IMR-90 (cell line): ENCODE results near the gene OR1F1. TPM values are rescaled to one million over a fixed set of nuclear protein-coding genes. Genes with fewer than 3 reads are reported as not detected.

ENCODE experiments used
- ATAC-seq: fragments of 200-7000 bp; cut with Tn5 transposase; 2 replicates; pipeline ENCODE4 v1.9.1; 2020; ENCODE audit warnings: low read depth, mild to moderate bottlenecking, moderate library complexity
- BruUV-seq: library from RNA; stranded (reverse); fragments of 400-500 nt; replicated peaks from 2 replicates; lab custom pipeline; 2021; lab: Mats Ljungman, UMichigan
- CTCF ChIA-PET: fragments of 300-600 bp; formaldehyde crosslinking; extraction: SDS; loops from one replicate; lab custom pipeline; 2021; ENCODE audit warnings: antibody characterized with exemption; lab: Yijun Ruan, JAX
- POLR2A ChIA-PET: fragments of 300-600 bp; sonication (Branson Sonifier 250); formaldehyde crosslinking; loops from one replicate; lab custom pipeline; 2022; ENCODE audit warnings: antibody characterized with exemption; ENCODE audit not compliant: unreplicated experiment; lab: Charles Lee
- DNase-seq: peaks from one replicate; pipeline ENCODE4 v3.0.0; 2013
- H2AFZ ChIP-seq: replicated peaks from 2 replicates; pipeline ENCODE3; 2013; ENCODE audit warnings: low read length, mild to moderate bottlenecking; ENCODE audit not compliant: poor library complexity
- H2AK5ac ChIP-seq: 2 replicates; pipeline ENCODE4 v1.6.1; 2013; ENCODE audit warnings: low read depth, low read length, inconsistent platforms
- H2AK9ac ChIP-seq: replicated peaks from 2 replicates; pipeline ENCODE3; 2013; ENCODE audit warnings: mild to moderate bottlenecking, low read depth, low read length, moderate library complexity; ENCODE audit not compliant: poor library complexity
- H2BK120ac ChIP-seq: 2 replicates; pipeline ENCODE4 v1.6.1; 2013; ENCODE audit warnings: low read depth, low read length, inconsistent platforms
- H2BK15ac ChIP-seq: 3 replicates; pipeline ENCODE4 v1.6.1; 2013; ENCODE audit warnings: low read depth, low read length, inconsistent platforms
- H2BK20ac ChIP-seq: 2 replicates; pipeline ENCODE4 v1.6.1; 2013; ENCODE audit warnings: low read depth, mild to moderate bottlenecking, inconsistent platforms, low read length, moderate library complexity
- H2BK5ac ChIP-seq: 2 replicates; pipeline ENCODE4 v1.6.1; 2013; ENCODE audit warnings: mild to moderate bottlenecking, low read depth, low read length, inconsistent platforms; ENCODE audit not compliant: poor library complexity, severe bottlenecking
- H3K14ac ChIP-seq: replicated peaks from 2 replicates; pipeline ENCODE4 v1.6.1; 2013; ENCODE audit warnings: low read depth, low read length, inconsistent platforms
- H3K18ac ChIP-seq: 2 replicates; pipeline ENCODE4 v1.6.1; 2013; ENCODE audit warnings: low read depth, low read length, control low read depth
- H3K23ac ChIP-seq: 2 replicates; pipeline ENCODE4 v1.6.1; 2013; ENCODE audit warnings: low read depth, low read length, inconsistent platforms
- H3K27ac ChIP-seq: 2 replicates; pipeline ENCODE4 v1.5.1; 2013; ENCODE audit warnings: mild to moderate bottlenecking, control low read depth, low read length; ENCODE audit not compliant: insufficient read depth
- H3K27me3 ChIP-seq: 2 replicates; pipeline ENCODE4 v1.6.1; 2013; ENCODE audit warnings: low read length; ENCODE audit not compliant: control insufficient read depth, insufficient read depth
- H3K36me3 ChIP-seq: 2 replicates; pipeline ENCODE4 v1.6.1; 2013; ENCODE audit warnings: low read length, mixed read lengths; ENCODE audit not compliant: control insufficient read depth, insufficient read depth
- H3K4ac ChIP-seq: 2 replicates; pipeline ENCODE4 v1.6.1; 2013; ENCODE audit warnings: low read depth, low read length, inconsistent platforms
- H3K4me1 ChIP-seq: 2 replicates; pipeline ENCODE4 v1.6.1; 2013; ENCODE audit warnings: low read length, mixed read lengths; ENCODE audit not compliant: control insufficient read depth, insufficient read depth
- H3K4me2 ChIP-seq: 2 replicates; pipeline ENCODE4 v1.6.1; 2013; ENCODE audit warnings: low read depth, mild to moderate bottlenecking, control low read depth, low read length, moderate library complexity
- H3K4me3 ChIP-seq: 2 replicates; pipeline ENCODE4 v1.5.1; 2013; ENCODE audit warnings: low read depth, mild to moderate bottlenecking, control low read depth, low read length, moderate library complexity; ENCODE audit not compliant: insufficient read depth
- H3K56ac ChIP-seq: 2 replicates; pipeline ENCODE4 v1.6.1; 2013; ENCODE audit warnings: low read length, inconsistent platforms; ENCODE audit not compliant: insufficient read depth; ENCODE audit errors: extremely low read depth
- H3K79me1 ChIP-seq, 2 experiments: 2 replicates each; pipeline ENCODE4 v1.6.1; 2013; ENCODE audit warnings: low read length in 2 of 2, inconsistent platforms in 1 of 2, low read depth in 1 of 2
- H3K9ac ChIP-seq: 2 replicates; pipeline ENCODE4 v1.6.1; 2013; ENCODE audit warnings: low read depth, low read length, control low read depth
- H3K9me1 ChIP-seq: 2 replicates; pipeline ENCODE4 v1.6.1; 2013; ENCODE audit warnings: low read length, inconsistent platforms; ENCODE audit not compliant: insufficient read depth
- H3K9me3 ChIP-seq: 2 replicates; pipeline ENCODE4 v1.6.1; 2013; ENCODE audit warnings: low read length; ENCODE audit not compliant: control insufficient read depth, insufficient read depth
- H4K20me1 ChIP-seq: 2 replicates; pipeline ENCODE4 v1.6.1; 2013; ENCODE audit warnings: low read length, inconsistent platforms; ENCODE audit not compliant: insufficient read depth
- H4K5ac ChIP-seq: 2 replicates; pipeline ENCODE4 v1.6.1; 2013; ENCODE audit warnings: mild to moderate bottlenecking, low read depth, low read length, control low read depth
- H4K8ac ChIP-seq, 2 experiments: 2 replicates each; pipeline ENCODE4 v1.6.1; 2013; ENCODE audit warnings: low read depth in 2 of 2, low read length in 2 of 2, control low read depth in 1 of 2, inconsistent platforms in 1 of 2
- H4K91ac ChIP-seq: 2 replicates; pipeline ENCODE4 v1.6.1; 2013; ENCODE audit warnings: low read depth, low read length, inconsistent platforms; ENCODE audit not compliant: insufficient read depth
- WGBS, 2 experiments: methylation state at CpG; one replicate each; pipeline versions ENCODE4 v1.1.5 to v1.1.7; 2013; ENCODE audit warnings: missing lambda C conversion rate in 2 of 2; ENCODE audit not compliant: insufficient read length in 1 of 2; ENCODE audit errors: extremely low coverage in 2 of 2; 5-methylcytosine and 5-hydroxymethylcytosine counted together
- dilution Hi-C: fragments of 300-500 bp; cut with HindIII; formaldehyde crosslinking; loops from one replicate; pipeline ENCODE4 v1.14.3; 2018; ENCODE audit warnings: low sequenced_read_pairs; ENCODE audit not compliant: unreplicated experiment
- in situ Hi-C: fragments of 300-500 bp; cut with MboI; formaldehyde crosslinking; loops from 3 replicates; pipeline ENCODE4 v1.14.3; 2019; ENCODE audit warnings: low sequenced_read_pairs, inconsistent platforms, mixed read lengths
- intact Hi-C: fragments of 100-400 bp; cut with micrococcal nuclease; formaldehyde crosslinking; loops from 2 replicates; pipeline ENCODE4 v1.10.0; 2022
- polyA plus RNA-seq, 3 experiments: library from polyadenylated mRNA; depleted of rRNA; stranded (reverse); fragments of >200 nt; gene quantifications; 2 replicates each; pipeline ENCODE4 v1.2.3, GENCODE V29; 2012; ENCODE audit warnings: low replicate concordance in 1 of 3
- total RNA-seq: library from RNA; depleted of rRNA; stranded (reverse); fragments of >200 nt; gene quantifications from 2 replicates; pipeline ENCODE4 v1.2.3, GENCODE V29; 2012
- TF ChIP-seq, protein P1 (sequence below): conservative IDR thresholded peaks from 2 replicates; pipeline ENCODE4 v1.5.1; 2012; ENCODE audit warnings: mild to moderate bottlenecking, low read depth, low read length, improper control_type of control experiment

OR1F1 gene
- total and polyA plus RNA-seq, 2 of the 4 experiments (the other 2 are of a cell fraction): 0.12 TPM; not detected in 1

DNA sequence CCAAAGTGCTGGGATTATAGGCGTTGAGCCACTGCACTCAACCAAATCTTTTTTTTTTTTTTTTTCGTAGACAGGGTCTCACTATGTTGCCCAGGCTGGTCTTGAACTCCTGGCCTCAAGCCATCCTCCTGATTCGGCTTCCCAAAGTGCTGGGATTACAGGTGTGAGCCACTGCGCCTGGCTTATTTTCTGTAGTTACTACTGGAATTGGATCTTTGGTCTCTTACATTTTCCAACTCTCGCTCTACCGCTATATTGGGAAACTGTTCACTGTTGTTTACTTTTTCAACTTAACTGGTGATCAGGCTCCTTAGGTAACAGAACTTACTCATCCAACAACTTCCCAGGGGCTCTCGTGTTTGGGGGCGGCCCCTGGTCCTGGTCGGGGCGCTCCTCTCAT, 32.8 kb downstream of the OR1F1 start:
- H4K8ac ChIP-seq: no peak overlapping the region
- no peak overlapping the region for H4K91ac ChIP-seq
- no peaks in the 10 kb centered on the region for H4K20me1 ChIP-seq
- no peak overlapping the region for H3K23ac ChIP-seq
- no peaks in the 10 kb centered on the region; a peak in 1 of 4 replicates for H3K79me1 ChIP-seq
- H2BK15ac ChIP-seq: no peak overlapping the region
- H2BK20ac ChIP-seq: no peak overlapping the region
- H3K9me3 ChIP-seq: peaks cover 46% of the 10 kb centered on the region
- H3K36me3 ChIP-seq: peaks cover 29% of the 10 kb centered on the region
- H3K18ac ChIP-seq: no peak overlapping the region
- no peak for ATAC-seq
- no peak overlapping the region for H3K4me2 ChIP-seq
- H3K4me3 ChIP-seq: no peak overlapping the region
- no peaks in the 10 kb centered on the region for H3K4me1 ChIP-seq
- H2BK120ac ChIP-seq: no peak overlapping the region
- no peak overlapping the region for H2AFZ ChIP-seq
- no peak overlapping the region for H3K4ac ChIP-seq
- no peak overlapping the region for H4K5ac ChIP-seq
- no peak overlapping the region for H2BK5ac ChIP-seq
- 80% methylated on average over 1 of the region's 10 CpGs; no CpG with 5 or more reads in 1 of the 2 experiments for WGBS, 2 experiments
- no peaks in the 10 kb centered on the region for H3K9me1 ChIP-seq
- dilution Hi-C loops (no loop called here), in situ Hi-C loops (no loop called here), intact Hi-C loops (no loop called here)
- H2AK5ac ChIP-seq: no peak overlapping the region
- H2AK9ac ChIP-seq: no peak overlapping the region
- no TSS peak for BruUV-seq
- H3K9ac ChIP-seq: no peak overlapping the region
- TF ChIP-seq, protein P1, sequence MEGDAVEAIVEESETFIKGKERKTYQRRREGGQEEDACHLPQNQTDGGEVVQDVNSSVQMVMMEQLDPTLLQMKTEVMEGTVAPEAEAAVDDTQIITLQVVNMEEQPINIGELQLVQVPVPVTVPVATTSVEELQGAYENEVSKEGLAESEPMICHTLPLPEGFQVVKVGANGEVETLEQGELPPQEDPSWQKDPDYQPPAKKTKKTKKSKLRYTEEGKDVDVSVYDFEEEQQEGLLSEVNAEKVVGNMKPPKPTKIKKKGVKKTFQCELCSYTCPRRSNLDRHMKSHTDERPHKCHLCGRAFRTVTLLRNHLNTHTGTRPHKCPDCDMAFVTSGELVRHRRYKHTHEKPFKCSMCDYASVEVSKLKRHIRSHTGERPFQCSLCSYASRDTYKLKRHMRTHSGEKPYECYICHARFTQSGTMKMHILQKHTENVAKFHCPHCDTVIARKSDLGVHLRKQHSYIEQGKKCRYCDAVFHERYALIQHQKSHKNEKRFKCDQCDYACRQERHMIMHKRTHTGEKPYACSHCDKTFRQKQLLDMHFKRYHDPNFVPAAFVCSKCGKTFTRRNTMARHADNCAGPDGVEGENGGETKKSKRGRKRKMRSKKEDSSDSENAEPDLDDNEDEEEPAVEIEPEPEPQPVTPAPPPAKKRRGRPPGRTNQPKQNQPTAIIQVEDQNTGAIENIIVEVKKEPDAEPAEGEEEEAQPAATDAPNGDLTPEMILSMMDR: no peak
- no peak for DNase-seq
- POLR2A ChIA-PET: no interaction called here
- H3K27ac ChIP-seq: no peak overlapping the region
- no peaks in the 10 kb centered on the region for H3K27me3 ChIP-seq
- no peak overlapping the region for H3K56ac ChIP-seq
- no peak overlapping the region for H3K14ac ChIP-seq
- CTCF ChIA-PET: no interaction called here
